Gastrocnemius medialis (tissue), 4 donors: ENCODE measurements around the gene GCLC.

Source experiments
- CTCF ChIP-seq, 5 experiments: fragments of 450-650 bp in 3 of 5; fragments of 200-600 bp in 2 of 5; sonication (generic) in 2 of 5; IDR thresholded peaks in 4 of 5; conservative IDR thresholded peaks in 1 of 5; 1 replicate in 4 of 5; 2 replicates in 1 of 5; pipeline ENCODE4 v1.5.1; 2016 to 2019; ENCODE audit warnings: antibody characterized with exemption in 5 of 5, mild to moderate bottlenecking in 3 of 5, moderate library complexity in 3 of 5
- POLR2A ChIP-seq, 2 donors: fragments of 450-650 bp; IDR thresholded peaks; one replicate each; pipeline ENCODE4 v1.6.1; 2017; ENCODE audit warnings: antibody characterized with exemption in 2 of 2, mild to moderate bottlenecking in 2 of 2, moderate library complexity in 2 of 2

GRCh38 chr6:53556986-53557715 lies 12.2 kb upstream of the GCLC start:
- TF ChIP-seq CTCF (IDR thresholded peaks at IDR 0.05 in 4 of 5, conservative IDR thresholded peaks at IDR 0.05 in 1 of 5): no peak
- TF ChIP-seq POLR2A (IDR thresholded peaks at IDR 0.05): no peak
